Vagina (tissue), 2 donors: ENCODE measurements around the gene ITLN2. TPM values are rescaled to one million over a fixed set of nuclear protein-coding genes. Genes with fewer than 3 reads are reported as not detected.
"Not testable (repeated sequence)": the region's sequence is repeated elsewhere in the genome, so short reads cannot be mapped to it uniquely, and the experiment has no call there.

Experiments used
- DNase-seq, 2 donors: peaks; one replicate each; pipeline ENCODE4 v3.0.0-alpha.2; 2017; ENCODE audit errors: extremely low spot score in 2 of 2
- H3K27ac ChIP-seq: fragments of 200-600 bp; sonication (generic); one replicate; pipeline ENCODE4 v1.5.1; 2019
- H3K27me3 ChIP-seq: fragments of 200-600 bp; sonication (generic); one replicate; pipeline ENCODE4 v1.5.1; 2019
- H3K36me3 ChIP-seq, 2 donors: fragments of 200-600 bp; sonication (generic); one replicate each; pipeline ENCODE4 v1.5.1; 2017 to 2019
- H3K4me1 ChIP-seq: fragments of 200-600 bp; sonication (generic); one replicate; pipeline ENCODE4 v1.5.1; 2019
- H3K4me3 ChIP-seq, 2 donors: fragments of 200-600 bp; sonication (generic); 1 replicate in 1 of 2; 2 replicates in 1 of 2; pipeline ENCODE4 v1.5.1; 2016 to 2019
- H3K9me3 ChIP-seq: fragments of 200-600 bp; sonication (generic); one replicate; pipeline ENCODE4 v1.5.1; 2019
- CTCF ChIP-seq, 3 experiments: fragments of 450-650 bp in 2 of 3; fragments of 200-600 bp in 1 of 3; sonication (generic) in 1 of 3; IDR thresholded peaks; one replicate each; pipeline ENCODE4 v1.5.1; 2017 to 2019; ENCODE audit warnings: antibody characterized with exemption in 3 of 3, mild to moderate bottlenecking in 2 of 3, moderate library complexity in 2 of 3
- POLR2A ChIP-seq, 2 donors: fragments of 450-650 bp; IDR thresholded peaks; one replicate each; pipeline ENCODE4 v1.6.1; 2017; ENCODE audit warnings: antibody characterized with exemption in 2 of 2, mild to moderate bottlenecking in 2 of 2, moderate library complexity in 2 of 2
- POLR2AphosphoS5 ChIP-seq, 2 donors: sonication (generic); formaldehyde crosslinking; IDR thresholded peaks; one replicate each; pipeline ENCODE4 v1.9.0; 2017; ENCODE audit warnings: antibody characterized with exemption in 2 of 2, mild to moderate bottlenecking in 2 of 2, low read depth in 1 of 2; ENCODE audit not compliant: insufficient read depth in 1 of 2
- intact Hi-C: fragments of 100-400 bp; cut with DNase I; formaldehyde crosslinking; loops from one replicate; pipeline ENCODE4 v1.15.1; 2023
- total RNA-seq: library from RNA; depleted of rRNA; stranded (reverse); fragments of >200 nt; gene quantifications from one replicate; pipeline ENCODE4 v1.2.3, GENCODE V29; 2016

The ITLN2 gene
- total RNA-seq, 1 donor from 2014 or later = 2.0 TPM

- peaks cover 5% of the 10 kb centered on the region for H3K4me1 ChIP-seq
- H3K4me3 ChIP-seq = no peak overlapping the region
- intact Hi-C loops = loop anchor here (10.0 kb wide), 1 partner anchor 97 kb away; the partner anchor contains the start of gene KLHDC9
- no peaks in the 10 kb centered on the region for H3K27me3 ChIP-seq
- peaks cover 0 to 19% of the 10 kb centered on the region in 2 donors for H3K36me3 ChIP-seq
- H3K9me3 ChIP-seq = no peaks in the 10 kb centered on the region
- no peak for DNase-seq
- no peak overlapping the region for H3K27ac ChIP-seq
- TF ChIP-seq CTCF (IDR thresholded peaks at IDR 0.05) (peak in 1 of 3 experiments; percentile 44), POLR2A (IDR thresholded peaks at IDR 0.05) (no peak)
Measured at GRCh38 chr1:160997323-160998038, 42.9 kb upstream of the ITLN2 start.

- Histone ChIP-seq H3K4me1 (peaks cover 5% of the 10 kb centered on the region), H3K27me3 (no peaks in the 10 kb centered on the region), H3K36me3 (peaks cover 0 to 19% of the 10 kb centered on the region in 2 donors), H3K4me3 (no peak overlapping the region), H3K9me3 (no peaks in the 10 kb centered on the region), H3K27ac (no peak overlapping the region)
- intact Hi-C loops = loop anchor here (10.0 kb wide), 1 partner anchor 99 kb away; the partner anchor contains the start of gene KLHDC9
- TF ChIP-seq POLR2AphosphoS5 (IDR thresholded peaks at IDR 0.05; ENCODE audit: insufficient read depth in 1 of 2, low read depth in 1 of 2) = no peak
- no peak for DNase-seq
Measured at GRCh38 chr1:160996178-160996577, 41.6 kb upstream of the ITLN2 start.

- Histone ChIP-seq H3K27me3 (no peaks in the 10 kb centered on the region), H3K4me3 (no peak overlapping the region), H3K9me3 (no peaks in the 10 kb centered on the region), H3K27ac (no peak overlapping the region), H3K36me3 (peaks cover 0 to 5% of the 10 kb centered on the region in 2 donors), H3K4me1 (peaks cover 5% of the 10 kb centered on the region)
- DNase-seq = no peak
- intact Hi-C loops = loop anchor here (10.0 kb wide), 1 partner anchor 101 kb away; the partner anchor contains the start of gene KLHDC9
- no peak for TF ChIP-seq CTCF (IDR thresholded peaks at IDR 0.05)
- TF ChIP-seq POLR2AphosphoS5 (IDR thresholded peaks at IDR 0.05; ENCODE audit: insufficient read depth in 1 of 2, low read depth in 1 of 2) = no peak
- no peak for TF ChIP-seq POLR2A (IDR thresholded peaks at IDR 0.05)
Measured at GRCh38 chr1:160993544-160994193, 39.1 kb upstream of the ITLN2 start.

GRCh38 chr1:160992036-160992435 is 37.4 kb upstream of the ITLN2 start:
- not testable (repeated sequence) for H3K27me3 ChIP-seq, H3K4me1 ChIP-seq, H3K27ac ChIP-seq, H3K9me3 ChIP-seq, DNase-seq, H3K36me3 ChIP-seq, H3K4me3 ChIP-seq
- intact Hi-C loops = loop anchor here (10.0 kb wide), 1 partner anchor 103 kb away; the partner anchor contains the start of gene KLHDC9

GRCh38 chr1:160987359-160988050 is 32.9 kb upstream of the ITLN2 start:
- H3K36me3 ChIP-seq = no peaks in the 10 kb centered on the region
- H3K27me3 ChIP-seq = no peaks in the 10 kb centered on the region
- no peak overlapping the region for H3K27ac ChIP-seq
- no peaks in the 10 kb centered on the region for H3K9me3 ChIP-seq
- TF ChIP-seq CTCF (IDR thresholded peaks at IDR 0.05) (no peak), POLR2A (IDR thresholded peaks at IDR 0.05) (no peak), POLR2AphosphoS5 (IDR thresholded peaks at IDR 0.05; ENCODE audit: insufficient read depth in 1 of 2, low read depth in 1 of 2) (peak in 1 of 2 donors; percentile 11)
- no peak for DNase-seq
- no peak overlapping the region for H3K4me3 ChIP-seq
- no peaks in the 10 kb centered on the region for H3K4me1 ChIP-seq
- intact Hi-C loops = no loop called here
